H1 (cell line): ENCODE measurements around the gene ADPRHL1. TPM values are rescaled to one million over a fixed set of nuclear protein-coding genes. Genes with fewer than 3 reads are reported as not detected.
"Not testable (repeated sequence)": the region's sequence is repeated elsewhere in the genome, so short reads cannot be mapped to it uniquely, and the experiment has no call there.

Experiments
- CTCF ChIA-PET: fragments of 300-600 bp; sonication (Branson Sonifier 250); formaldehyde crosslinking; loops from one replicate; lab custom pipeline; 2021; ENCODE audit not compliant: partially characterized antibody; lab: Charles Lee
- POLR2A ChIA-PET: fragments of 300-600 bp; sonication (Branson Sonifier 250); formaldehyde crosslinking; loops from one replicate; lab custom pipeline; 2021; ENCODE audit warnings: inconsistent platforms; ENCODE audit not compliant: partially characterized antibody; lab: Charles Lee
- DNase-seq, 2 experiments: peaks; one replicate each; pipeline versions ENCODE4 v3.0.0 to v3.0.0-alpha.2; 2010 to 2022; ENCODE audit warnings: low spot score in 2 of 2, low read depth in 1 of 2, mixed read lengths in 1 of 2
- FAIRE-seq: peaks from 2 replicates; lab custom pipeline; 2011; peaks lifted over from hg19 to GRCh38; lab: Jason Lieb, UNC
- H2AFZ ChIP-seq: 2 replicates; pipeline ENCODE4 v1.8.1; 2012; ENCODE audit warnings: low read length, inconsistent platforms
- H2AK5ac ChIP-seq: 2 replicates; pipeline ENCODE4 v1.6.1; 2013; ENCODE audit warnings: low read depth, low read length
- H2BK120ac ChIP-seq: replicated peaks from 2 replicates; pipeline ENCODE3; 2013; ENCODE audit warnings: low read depth, low read length, inconsistent platforms
- H2BK12ac ChIP-seq: 2 replicates; pipeline ENCODE4 v1.6.1; 2013; ENCODE audit warnings: low read depth, low read length
- H2BK15ac ChIP-seq: 2 replicates; pipeline ENCODE4 v1.6.1; 2013; ENCODE audit warnings: low read length
- H2BK20ac ChIP-seq: 2 replicates; pipeline ENCODE4 v1.6.1; 2013; ENCODE audit warnings: low read length
- H2BK5ac ChIP-seq: 2 replicates; pipeline ENCODE4 v1.6.1; 2013; ENCODE audit warnings: low read depth, low read length
- H3K14ac ChIP-seq: 2 replicates; pipeline ENCODE4 v1.6.1; 2013; ENCODE audit warnings: inconsistent platforms; ENCODE audit not compliant: insufficient read length
- H3K18ac ChIP-seq: 2 replicates; pipeline ENCODE4 v1.6.1; 2013; ENCODE audit warnings: low read length; ENCODE audit errors: extremely low read depth
- H3K23ac ChIP-seq: 2 replicates; pipeline ENCODE4 v1.6.1; 2013; ENCODE audit warnings: inconsistent platforms; ENCODE audit not compliant: insufficient read length
- H3K23me2 ChIP-seq: 2 replicates; pipeline ENCODE4 v1.6.1; 2013; ENCODE audit warnings: low read depth, low read length
- H3K27ac ChIP-seq: 2 replicates; pipeline ENCODE4 v1.6.1; 2011; ENCODE audit warnings: low read depth, low read length, inconsistent platforms
- H3K27me3 ChIP-seq, 4 experiments: replicated peaks in 1 of 4; 1 replicate in 1 of 4; 2 replicates in 3 of 4; pipeline versions ENCODE4 v1.6.1 to v1.8.1; 2011 to 2013; ENCODE audit warnings: low read length in 3 of 4, mild to moderate bottlenecking in 3 of 4, inconsistent platforms in 2 of 4, mixed read lengths in 2 of 4, moderate library complexity in 1 of 4; ENCODE audit not compliant: control insufficient read depth in 3 of 4, insufficient read depth in 3 of 4; ENCODE audit errors: extremely low read depth in 1 of 4
- H3K36me3 ChIP-seq, 4 experiments: 2 replicates each; pipeline versions ENCODE4 v1.6.1 to v1.8.1; 2011 to 2013; ENCODE audit warnings: mild to moderate bottlenecking in 4 of 4, low read length in 3 of 4, moderate library complexity in 2 of 4, control low read depth in 1 of 4, inconsistent platforms in 1 of 4; ENCODE audit not compliant: insufficient read depth in 4 of 4, control insufficient read depth in 2 of 4
- H3K4ac ChIP-seq: replicated peaks from 2 replicates; pipeline ENCODE3; 2013; ENCODE audit warnings: low read length, low read depth, mixed read lengths, inconsistent platforms; ENCODE audit not compliant: insufficient read length
- H3K4me1 ChIP-seq, 4 experiments: replicated peaks in 1 of 4; 1 replicate in 1 of 4; 2 replicates in 3 of 4; pipeline versions ENCODE4 v1.6.1 to v1.8.1; 2011 to 2013; ENCODE audit warnings: low read length in 3 of 4, inconsistent platforms in 2 of 4, mixed read lengths in 1 of 4; ENCODE audit not compliant: insufficient read depth in 4 of 4, control insufficient read depth in 3 of 4
- H3K4me2 ChIP-seq, 2 experiments: 2 replicates each; pipeline versions ENCODE4 v1.6.1 to v1.8.1; 2011 to 2013; ENCODE audit warnings: low read depth in 2 of 2, low read length in 2 of 2, control low read depth in 1 of 2, inconsistent platforms in 1 of 2, mild to moderate bottlenecking in 1 of 2; ENCODE audit not compliant: insufficient read depth in 1 of 2
- H3K4me3 ChIP-seq, 4 experiments: fragments of 200-600, 300-600 bp in 1 of 4; sonication (generic), shearing (Covaris generic), sonication (Bioruptor Twin) in 1 of 4; 2 replicates each; pipeline versions ENCODE4 v1.5.1 to v1.8.1; 2011 to 2016; ENCODE audit warnings: low read length in 4 of 4, low read depth in 3 of 4, control low read depth in 2 of 4, inconsistent platforms in 2 of 4, mild to moderate bottlenecking in 2 of 4, mixed read lengths in 1 of 4, moderate library complexity in 1 of 4; ENCODE audit not compliant: insufficient read depth in 2 of 4; ENCODE audit errors: extremely low read depth in 1 of 4
- H3K56ac ChIP-seq: replicated peaks from 2 replicates; pipeline ENCODE3; 2013; ENCODE audit warnings: low read depth, mild to moderate bottlenecking, mixed read lengths, low read length, inconsistent platforms; ENCODE audit not compliant: insufficient read length
- H3K79me1 ChIP-seq: 2 replicates; pipeline ENCODE4 v1.6.1; 2013; ENCODE audit warnings: low read depth, low read length, control low read depth
- H3K79me2 ChIP-seq, 2 experiments: 2 replicates each; pipeline versions ENCODE4 v1.6.1 to v1.8.1; 2012 to 2013; ENCODE audit warnings: low read length in 2 of 2, mild to moderate bottlenecking in 2 of 2, inconsistent platforms in 1 of 2; ENCODE audit not compliant: insufficient read depth in 2 of 2, control insufficient read depth in 1 of 2
- H3K9ac ChIP-seq, 4 experiments: replicated peaks in 1 of 4; 1 replicate in 1 of 4; 2 replicates in 3 of 4; pipeline versions ENCODE4 v1.6.1 to v1.8.1; 2011 to 2013; ENCODE audit warnings: low read depth in 3 of 4, low read length in 3 of 4, control low read depth in 2 of 4, mild to moderate bottlenecking in 2 of 4, moderate library complexity in 2 of 4, inconsistent platforms in 1 of 4; ENCODE audit errors: extremely low read depth in 1 of 4
- H3K9me3 ChIP-seq, 2 experiments: 2 replicates each; pipeline versions ENCODE4 v1.6.1 to v1.8.1; 2012 to 2013; ENCODE audit warnings: mild to moderate bottlenecking in 2 of 2, moderate library complexity in 2 of 2, control low read depth in 1 of 2, inconsistent platforms in 1 of 2, low read depth in 1 of 2, low read length in 1 of 2, mixed read lengths in 1 of 2; ENCODE audit not compliant: insufficient read depth in 2 of 2
- H4K20me1 ChIP-seq, 2 experiments: replicated peaks in 1 of 2; 2 replicates each; pipeline versions ENCODE3 to v1.8.1; 2011 to 2013; ENCODE audit warnings: inconsistent platforms in 2 of 2, low read length in 2 of 2, mild to moderate bottlenecking in 1 of 2; ENCODE audit not compliant: insufficient read depth in 2 of 2, control insufficient read depth in 1 of 2
- H4K5ac ChIP-seq: 2 replicates; pipeline ENCODE4 v1.6.1; 2013; ENCODE audit warnings: low read length, low read depth, mixed read lengths, inconsistent platforms; ENCODE audit not compliant: insufficient read length
- H4K8ac ChIP-seq: 2 replicates; pipeline ENCODE4 v1.8.0; 2013; ENCODE audit warnings: mild to moderate bottlenecking, moderate library complexity, low read length, inconsistent platforms; ENCODE audit not compliant: insufficient read depth; ENCODE audit errors: extremely low read depth
- H4K91ac ChIP-seq: replicated peaks from 2 replicates; pipeline ENCODE3; 2013; ENCODE audit warnings: low read length, mixed read lengths, inconsistent platforms; ENCODE audit not compliant: insufficient read length
- WGBS, 2 experiments: shearing (Covaris generic) in 1 of 2; methylation state at CpG; one replicate each; pipeline versions ENCODE4 v1.1.6 to v1.1.7; 2013 to 2015; ENCODE audit warnings: low lambda C conversion rate in 2 of 2, mixed read lengths in 2 of 2, inconsistent platforms in 1 of 2, low coverage in 1 of 2, missing lambda C conversion rate in 1 of 2; ENCODE audit not compliant: insufficient replicate concordance in 2 of 2, insufficient coverage in 1 of 2, insufficient read length in 1 of 2; ENCODE audit errors: extremely low coverage in 1 of 2, missing lambda C conversion rate in 1 of 2; 5-methylcytosine and 5-hydroxymethylcytosine counted together
- polyA plus RNA-seq, 7 experiments: library from polyadenylated mRNA; depleted of rRNA in 3 of 7; stranded (reverse) in 5 of 7; unstranded in 2 of 7; fragments of >200 nt in 5 of 7; fragments of 200-250 nt in 2 of 7; gene quantifications; 1 replicate in 5 of 7; 2 replicates in 1 of 7; 4 replicates in 1 of 7; pipeline versions ENCODE4 v1.2.1 to v1.2.3, GENCODE V29; 2011 to 2013; ENCODE audit warnings: missing spikeins in 2 of 7, mixed read lengths in 2 of 7
- total RNA-seq: library from RNA; stranded (reverse); fragmentation: NEBNext Ultra II Directional; extraction: Animal tissue kit (Norgen Biotek cat#: 25700); gene quantifications from 2 replicates; pipeline ENCODE4 v1.2.1, GENCODE V29; 2021

ADPRHL1 gene
- total and polyA plus RNA-seq, 2 of the 8 experiments (the other 6 are each of a cell fraction or from before 2014, with no cell fraction given) = 0.74 to 1.7 TPM

- H4K20me1 ChIP-seq, H3K18ac ChIP-seq, H4K8ac ChIP-seq, H3K79me1 ChIP-seq, H3K36me3 ChIP-seq, H3K27ac ChIP-seq, H2AFZ ChIP-seq, H3K4me1 ChIP-seq, H3K9ac ChIP-seq, H2BK20ac ChIP-seq, H3K56ac ChIP-seq, POLR2A ChIA-PET, H3K4me3 ChIP-seq, H3K23me2 ChIP-seq, DNase-seq, H3K4me2 ChIP-seq, H3K4ac ChIP-seq, H4K91ac ChIP-seq, H2BK5ac ChIP-seq, FAIRE-seq, H3K79me2 ChIP-seq, H3K27me3 ChIP-seq, H4K5ac ChIP-seq, H2BK12ac ChIP-seq, H2BK120ac ChIP-seq, H2AK5ac ChIP-seq, H3K14ac ChIP-seq, H3K23ac ChIP-seq, H2BK15ac ChIP-seq: not testable (repeated sequence)
- no CpG with 5 or more reads among the region's 2 CpGs for WGBS, 2 experiments
- peaks cover 36 to 42% of the 10 kb centered on the region in 2 experiments for H3K9me3 ChIP-seq
- CTCF ChIA-PET = interaction anchor here (1.5 to 1.8 kb wide), 2 partner anchors 9 to 10 kb away, joined by 4 to 9 read pairs; no protein-coding TSS in a partner anchor
These were observed 70.7 kb downstream of the ADPRHL1 start for GRCh38 chr13:113382542-113382941.
